ENCODE results near the gene PRKN.

The PRKN gene

DNA sequence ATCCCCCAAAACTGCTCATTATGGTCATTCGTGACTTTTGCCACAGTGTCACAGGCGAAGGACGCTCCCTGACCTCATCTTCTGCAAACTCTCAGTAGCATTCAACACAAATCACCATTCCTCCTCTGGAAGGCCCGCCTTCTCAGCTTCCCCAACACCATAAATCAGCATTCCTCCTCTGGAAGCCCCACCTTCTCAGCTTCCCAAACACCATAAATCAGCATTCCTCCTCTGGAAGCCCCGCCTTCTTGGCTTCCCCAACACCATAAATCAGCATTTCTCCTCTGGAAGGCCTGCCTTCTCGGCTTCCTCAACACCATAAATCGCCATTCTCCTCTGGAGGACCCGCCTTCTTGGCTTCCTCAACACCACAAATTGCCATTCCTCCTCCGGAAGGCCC lies 1165.7 kb downstream of the PRKN start:
- Histone ChIP-seq H3K4me1 (ENCODE audit: low read length) (no peaks in the 10 kb centered on the region), H3K9me2 (replicated peaks; ENCODE audit: insufficient read depth, low read length) (no peaks in the 10 kb centered on the region), H2AFZ (ENCODE audit: low read length) (no peak overlapping the region), H3K79me2 (ENCODE audit: low read length) (no peaks in the 10 kb centered on the region), H3K4me3 (ENCODE audit: low read length) (no peak overlapping the region), H3K27ac (ENCODE audit: low read length) (no peak overlapping the region), H3K36me3 (replicated peaks; ENCODE audit: insufficient read depth, low read length) (no peaks in the 10 kb centered on the region), H3K27me3 (replicated peaks; ENCODE audit: insufficient read depth, low read length) (no peaks in the 10 kb centered on the region), H3F3A (ENCODE audit: insufficient read depth, low read length) (no peaks in the 10 kb centered on the region), H3K9me3 (replicated peaks; ENCODE audit: insufficient read depth, low read length) (no peaks in the 10 kb centered on the region), H4K20me1 (ENCODE audit: insufficient read depth, low read length) (no peaks in the 10 kb centered on the region), H3K9ac (ENCODE audit: low read length) (no peak overlapping the region), H3K4me2 (ENCODE audit: low read depth, low read length) (no peak overlapping the region)
- no peak for DNase-seq
- TF ChIP-seq EZH2 (optimal IDR thresholded peaks at IDR 0.05; ENCODE audit: low read depth, low read length): no peak
- TF ChIP-seq, protein P1, sequence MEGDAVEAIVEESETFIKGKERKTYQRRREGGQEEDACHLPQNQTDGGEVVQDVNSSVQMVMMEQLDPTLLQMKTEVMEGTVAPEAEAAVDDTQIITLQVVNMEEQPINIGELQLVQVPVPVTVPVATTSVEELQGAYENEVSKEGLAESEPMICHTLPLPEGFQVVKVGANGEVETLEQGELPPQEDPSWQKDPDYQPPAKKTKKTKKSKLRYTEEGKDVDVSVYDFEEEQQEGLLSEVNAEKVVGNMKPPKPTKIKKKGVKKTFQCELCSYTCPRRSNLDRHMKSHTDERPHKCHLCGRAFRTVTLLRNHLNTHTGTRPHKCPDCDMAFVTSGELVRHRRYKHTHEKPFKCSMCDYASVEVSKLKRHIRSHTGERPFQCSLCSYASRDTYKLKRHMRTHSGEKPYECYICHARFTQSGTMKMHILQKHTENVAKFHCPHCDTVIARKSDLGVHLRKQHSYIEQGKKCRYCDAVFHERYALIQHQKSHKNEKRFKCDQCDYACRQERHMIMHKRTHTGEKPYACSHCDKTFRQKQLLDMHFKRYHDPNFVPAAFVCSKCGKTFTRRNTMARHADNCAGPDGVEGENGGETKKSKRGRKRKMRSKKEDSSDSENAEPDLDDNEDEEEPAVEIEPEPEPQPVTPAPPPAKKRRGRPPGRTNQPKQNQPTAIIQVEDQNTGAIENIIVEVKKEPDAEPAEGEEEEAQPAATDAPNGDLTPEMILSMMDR (IDR thresholded peaks at IDR 0.05; ENCODE audit: low read length): no peak
- TF ChIP-seq EZH2phosphoT487 (IDR thresholded peaks at IDR 0.05; ENCODE audit: low read length): no peak

DNA sequence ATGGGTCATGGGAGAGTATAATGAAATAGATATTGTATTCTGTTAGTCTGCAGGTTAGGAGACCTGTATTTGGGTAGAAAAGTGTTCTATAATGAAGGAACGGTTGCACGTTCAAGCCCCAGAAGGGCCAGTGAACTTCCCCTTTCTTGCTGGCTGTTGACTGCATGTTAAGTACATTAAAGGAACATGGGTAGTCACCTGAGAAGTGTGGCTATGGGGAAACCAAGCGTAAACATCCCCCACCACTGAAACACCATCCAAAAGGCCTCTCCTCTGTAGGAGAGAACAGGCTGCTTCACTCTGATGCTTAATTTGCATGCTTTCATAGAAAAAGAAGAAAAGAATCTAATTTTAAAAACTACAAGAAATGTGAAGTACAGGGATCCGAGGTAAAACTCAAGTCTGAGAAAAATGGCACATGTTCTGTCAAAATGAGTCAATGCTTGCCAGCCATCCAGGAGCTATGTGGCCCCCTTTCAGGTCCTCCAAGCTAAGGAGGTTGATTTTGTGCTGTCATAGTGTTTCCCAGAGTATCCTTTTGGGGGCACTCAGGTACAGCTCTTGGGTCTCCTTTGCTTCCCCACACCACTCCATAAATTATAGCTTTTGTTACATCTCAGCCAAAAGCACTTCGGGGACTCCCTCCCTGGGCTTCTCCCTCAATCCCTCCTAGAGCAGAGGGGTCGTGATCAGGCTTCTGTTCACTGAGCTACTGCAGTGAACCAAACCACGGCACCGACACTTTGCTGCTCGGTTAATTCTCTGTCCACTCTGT lies 1170.0 kb downstream of the PRKN start:
- H3K36me3 ChIP-seq (replicated peaks; ENCODE audit: insufficient read depth, low read length): no peaks in the 10 kb centered on the region
- no peaks in the 10 kb centered on the region for H4K20me1 ChIP-seq (ENCODE audit: insufficient read depth, low read length)
- no peaks in the 10 kb centered on the region for H3K9me3 ChIP-seq (replicated peaks; ENCODE audit: insufficient read depth, low read length)
- no peak overlapping the region for H2AFZ ChIP-seq (ENCODE audit: low read length)
- no peak overlapping the region for H3K4me3 ChIP-seq (ENCODE audit: low read length)
- TF ChIP-seq EZH2 (optimal IDR thresholded peaks at IDR 0.05; ENCODE audit: low read depth, low read length) (no peak), EZH2phosphoT487 (IDR thresholded peaks at IDR 0.05; ENCODE audit: low read length) (no peak)
- TF ChIP-seq, protein P1 (IDR thresholded peaks at IDR 0.05; ENCODE audit: low read length): no peak
- no peaks in the 10 kb centered on the region for H3K4me1 ChIP-seq (ENCODE audit: low read length)
- no peaks in the 10 kb centered on the region for H3K9me2 ChIP-seq (replicated peaks; ENCODE audit: insufficient read depth, low read length)
- no peak overlapping the region for H3K9ac ChIP-seq (ENCODE audit: low read length)
- no peak for DNase-seq
- no peak overlapping the region for H3K4me2 ChIP-seq (ENCODE audit: low read depth, low read length)
- H3K27me3 ChIP-seq (replicated peaks; ENCODE audit: insufficient read depth, low read length): no peaks in the 10 kb centered on the region
- H3K79me2 ChIP-seq (ENCODE audit: low read length): no peaks in the 10 kb centered on the region
- no peaks in the 10 kb centered on the region for H3F3A ChIP-seq (ENCODE audit: insufficient read depth, low read length)
- H3K27ac ChIP-seq (ENCODE audit: low read length): no peak overlapping the region

DNA sequence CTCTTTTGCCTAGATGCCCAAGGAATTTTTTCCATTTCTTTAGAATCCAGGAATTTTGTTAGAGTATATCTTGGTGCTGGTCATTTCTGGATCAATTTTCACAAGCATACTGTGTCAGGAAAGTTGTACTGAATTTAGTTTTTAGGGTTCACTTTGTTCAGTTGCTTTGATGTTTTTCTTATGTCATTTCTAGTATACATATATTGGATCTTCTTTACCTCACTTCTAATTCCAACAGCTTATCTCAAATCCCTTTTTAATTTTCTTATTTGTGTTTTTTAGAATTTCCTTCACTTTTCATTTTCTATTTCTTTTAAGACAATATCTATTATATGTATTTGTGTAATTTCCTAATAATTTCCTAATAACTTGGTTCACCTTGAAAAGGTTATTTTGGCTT lies 1172.7 kb downstream of the PRKN start:
- Histone ChIP-seq H3K27ac (ENCODE audit: low read length) (no peak overlapping the region), H3K27me3 (replicated peaks; ENCODE audit: insufficient read depth, low read length) (no peaks in the 10 kb centered on the region), H2AFZ (ENCODE audit: low read length) (no peak overlapping the region), H4K20me1 (ENCODE audit: insufficient read depth, low read length) (no peaks in the 10 kb centered on the region), H3K4me3 (ENCODE audit: low read length) (no peak overlapping the region), H3K9me2 (replicated peaks; ENCODE audit: insufficient read depth, low read length) (no peaks in the 10 kb centered on the region), H3K4me1 (ENCODE audit: low read length) (no peaks in the 10 kb centered on the region), H3K36me3 (replicated peaks; ENCODE audit: insufficient read depth, low read length) (no peaks in the 10 kb centered on the region), H3K79me2 (ENCODE audit: low read length) (no peaks in the 10 kb centered on the region), H3K9me3 (replicated peaks; ENCODE audit: insufficient read depth, low read length) (no peaks in the 10 kb centered on the region), H3K4me2 (ENCODE audit: low read depth, low read length) (no peak overlapping the region), H3K9ac (ENCODE audit: low read length) (no peak overlapping the region), H3F3A (ENCODE audit: insufficient read depth, low read length) (no peaks in the 10 kb centered on the region)
- TF ChIP-seq, protein P1 (IDR thresholded peaks at IDR 0.05; ENCODE audit: low read length): no peak
- TF ChIP-seq EZH2phosphoT487 (IDR thresholded peaks at IDR 0.05; ENCODE audit: low read length) (no peak), EZH2 (optimal IDR thresholded peaks at IDR 0.05; ENCODE audit: low read depth, low read length) (no peak)
- DNase-seq: no peak
